Esophagus muscularis mucosa (tissue), 2 donors: ENCODE measurements around the gene CELF3.

ENCODE experiments used
- POLR2A ChIP-seq: fragments of 450-650 bp; IDR thresholded peaks from one replicate; pipeline ENCODE4 v1.6.1; 2017; ENCODE audit warnings: antibody characterized with exemption, moderate library complexity, mild to moderate bottlenecking, low read depth
- POLR2AphosphoS5 ChIP-seq, 2 donors: sonication (generic); formaldehyde crosslinking; IDR thresholded peaks; one replicate each; pipeline ENCODE4 v1.6.1; 2017; ENCODE audit warnings: antibody characterized with exemption in 2 of 2

DNA sequence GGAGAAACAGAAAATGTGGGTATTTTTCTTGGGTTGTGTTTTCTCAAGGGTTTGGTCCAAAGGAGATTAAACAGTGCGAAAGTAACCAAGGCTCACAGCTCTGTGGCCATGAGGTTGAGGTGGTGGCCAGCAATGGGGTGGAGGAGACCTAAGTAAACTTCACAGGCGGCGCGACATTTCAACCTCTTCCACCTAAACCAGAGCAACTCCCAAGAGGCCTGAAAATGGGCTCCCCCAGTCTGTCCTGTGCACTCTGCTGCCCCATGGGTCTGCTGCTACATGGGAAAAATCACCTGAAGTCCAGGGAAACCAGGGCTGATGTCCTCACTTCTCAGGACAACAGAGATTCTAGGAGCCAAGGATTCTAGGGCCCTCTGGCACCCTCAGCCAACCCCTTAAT lies 12.4 kb downstream of the CELF3 start:
- TF ChIP-seq POLR2AphosphoS5 (IDR thresholded peaks at IDR 0.05) (no peak), POLR2A (no peak)
